GM19455 (cell line): ENCODE data around the gene XRCC5.

Source experiments
- ATAC-seq: cut with Tn5 transposase; IDR thresholded peaks from one replicate; pipeline ENCODE4 v1.9.1; 2021; ENCODE audit not compliant: unreplicated experiment

XRCC5 gene

GRCh38 chr2:216083464-216084281 lies 25.5 kb upstream of the XRCC5 start:
- ATAC-seq, result no peak

- ATAC-seq, result no peak
Measured at GRCh38 chr2:216084547-216084946, 24.6 kb upstream of the XRCC5 start.

GRCh38 chr2:216086207-216086893 lies 22.8 kb upstream of the XRCC5 start:
- no peak for ATAC-seq

- no peak for ATAC-seq
Measured at GRCh38 chr2:216090369-216090786, 18.8 kb upstream of the XRCC5 start.

GRCh38 chr2:216092646-216093045 lies 16.5 kb upstream of the XRCC5 start:
- no peak for ATAC-seq

GRCh38 chr2:216094701-216095100 lies 14.4 kb upstream of the XRCC5 start:
- ATAC-seq, result no peak

GRCh38 chr2:216098421-216099334 lies 10.5 kb upstream of the XRCC5 start:
- no peak for ATAC-seq

GRCh38 chr2:216101109-216101508 lies 8.0 kb upstream of the XRCC5 start:
- ATAC-seq, result no peak

GRCh38 chr2:216103213-216103612 lies 5.9 kb upstream of the XRCC5 start:
- no peak for ATAC-seq

GRCh38 chr2:216104691-216105090 lies 4.5 kb upstream of the XRCC5 start:
- no peak for ATAC-seq

- no peak for ATAC-seq
Measured at GRCh38 chr2:216107320-216107719, 1.8 kb upstream of the XRCC5 start.

GRCh38 chr2:216107760-216108159 lies 1.4 kb upstream of the XRCC5 start:
- ATAC-seq, result no peak

- no peak for ATAC-seq
Measured at GRCh38 chr2:216108310-216108966, 710 bp upstream of the XRCC5 start.

- ATAC-seq, result no peak
Measured at GRCh38 chr2:216109962-216110614, 940 bp downstream of the XRCC5 start.

GRCh38 chr2:216110620-216111019 lies 1.5 kb downstream of the XRCC5 start:
- no peak for ATAC-seq

GRCh38 chr2:216111122-216111521 lies 2.0 kb downstream of the XRCC5 start:
- no peak for ATAC-seq

GRCh38 chr2:216112926-216113325 lies 3.8 kb downstream of the XRCC5 start:
- no peak for ATAC-seq

GRCh38 chr2:216113572-216113971 lies 4.4 kb downstream of the XRCC5 start:
- peak; percentile 64 for ATAC-seq

- ATAC-seq, result peak; percentile 2
Measured at GRCh38 chr2:216114382-216114713, 5.2 kb downstream of the XRCC5 start.

- ATAC-seq, result peak; percentile 49
Measured at GRCh38 chr2:216114714-216115531, 5.8 kb downstream of the XRCC5 start.
